HG02870 (cell line): ENCODE results near the gene TSSK1B.
"Not testable (repeated sequence)": the region's sequence is repeated elsewhere in the genome, so short reads cannot be mapped to it uniquely, and the experiment has no call there.

ENCODE experiments used
- ATAC-seq: cut with Tn5 transposase; IDR thresholded peaks from one replicate; pipeline ENCODE4 v1.9.1; 2021; ENCODE audit warnings: mild to moderate bottlenecking, moderate library complexity; ENCODE audit not compliant: unreplicated experiment

The TSSK1B gene

GRCh38 chr5:113434889-113435288, at the start of gene TSSK1B:
Gene TSSK1B, minus strand, starts transcription at chr5:113434989. Its CDS starts 150 bp downstream, at chr5:113434839.
- ATAC-seq, result no peak

GRCh38 chr5:113480243-113480642, 45.5 kb upstream of the TSSK1B start:
- no peak for ATAC-seq

GRCh38 chr5:113478691-113479090, 43.9 kb upstream of the TSSK1B start:
- ATAC-seq, result no peak

GRCh38 chr5:113474100-113474728, 39.4 kb upstream of the TSSK1B start:
- ATAC-seq, result no peak

- no peak for ATAC-seq
These were observed 28.2 kb upstream of the TSSK1B start for GRCh38 chr5:113463032-113463431.

GRCh38 chr5:113457106-113457505, 22.3 kb upstream of the TSSK1B start:
- ATAC-seq, result not testable (repeated sequence)

GRCh38 chr5:113452941-113453340, 18.2 kb upstream of the TSSK1B start:
- ATAC-seq, result no peak

GRCh38 chr5:113451797-113452196, 17.0 kb upstream of the TSSK1B start:
- ATAC-seq, result no peak

GRCh38 chr5:113450929-113451328, 16.1 kb upstream of the TSSK1B start:
- ATAC-seq, result no peak

- ATAC-seq, result no peak
These were observed 15.7 kb upstream of the TSSK1B start for GRCh38 chr5:113450462-113450861.

GRCh38 chr5:113448252-113448651, 13.5 kb upstream of the TSSK1B start:
- ATAC-seq, result no peak

GRCh38 chr5:113447498-113448050, 12.8 kb upstream of the TSSK1B start:
- no peak for ATAC-seq

- no peak for ATAC-seq
These were observed 11.7 kb upstream of the TSSK1B start for GRCh38 chr5:113446358-113446927.

GRCh38 chr5:113437111-113437510, 2.3 kb upstream of the TSSK1B start:
- ATAC-seq, result no peak

GRCh38 chr5:113435575-113435974, 786 bp upstream of the TSSK1B start:
- ATAC-seq, result no peak

- ATAC-seq, result no peak
These were observed 752 bp downstream of the TSSK1B start for GRCh38 chr5:113433862-113434612.

GRCh38 chr5:113433071-113433470, 1.7 kb downstream of the TSSK1B start:
- no peak for ATAC-seq

- no peak for ATAC-seq
These were observed 6.8 kb downstream of the TSSK1B start for GRCh38 chr5:113427871-113428574.

- ATAC-seq, result no peak
These were observed 8.9 kb downstream of the TSSK1B start for GRCh38 chr5:113425909-113426308.

- no peak for ATAC-seq
These were observed 13.1 kb downstream of the TSSK1B start for GRCh38 chr5:113421693-113422092.

- ATAC-seq, result no peak
These were observed 29.3 kb downstream of the TSSK1B start for GRCh38 chr5:113405530-113405929.
